Measurements from ENCODE around the gene GGCX. TPM values are rescaled to one million over a fixed set of nuclear protein-coding genes. Genes with fewer than 3 reads are reported as not detected.

The GGCX gene
- total and polyA plus RNA-seq, 2 of the 13 experiments (the other 11 are each of a cell fraction or from before 2014, with no cell fraction given) = 72.5 to 103 TPM

- no TSS peak for BruUV-seq (replicated peaks)
- CTCF ChIA-PET (ENCODE audit: low intra/inter-chr PET ratio, low total read pairs) = no interaction called here
These were observed 29.7 kb upstream of the GGCX start for GRCh38 chr2:85590950-85591349.

More at GRCh38 chr2:85590950-85591349, 29.7 kb upstream of the GGCX start:
- intact Hi-C loops (cut with micrococcal nuclease; ENCODE audit: unreplicated experiment) (no loop called here), in situ Hi-C loops (cut with HindIII; ENCODE audit: extremely low pct_ligation_motif_present, low pct_unique_long_range_greater_than_20kb) (no loop called here)
- POLR2A ChIA-PET = interaction anchor here (1.4 to 25.9 kb wide), 6 partner anchors 12 to 52 kb away, joined by 3 to 795 read pairs (median 13); partner anchors contain the start of genes C2orf68, GGCX, MAT2A and RNF181
- no peaks in the 10 kb centered on the region for H4K20me1 ChIP-seq (ENCODE audit: insufficient read depth, low read length)
- no peaks in the 10 kb centered on the region for H3K36me3 ChIP-seq (replicated peaks in 1 of 2; ENCODE audit: control insufficient read depth in 1 of 2, insufficient read depth in 2 of 2, low read length in 2 of 2)
- no peak overlapping the region for H3K4me3 ChIP-seq (replicated peaks in 1 of 3; ENCODE audit: insufficient read depth in 1 of 3, low read depth in 2 of 3, low read length in 3 of 3)
- H3K9ac ChIP-seq (ENCODE audit: insufficient read depth, low read depth, low read length) = 0 out of 2 replicates have a peak overlapping the region, but pooled peaks have one; percentile 18
- peak overlapping the region; percentile 4; the same call in 1 of the 2 replicates for H3K4me2 ChIP-seq (ENCODE audit: low read depth, low read length)
- H3K27me3 ChIP-seq (ENCODE audit: control insufficient read depth in 1 of 2, insufficient read depth in 2 of 2, low read length in 2 of 2) = no peaks in the 10 kb centered on the region; a peak in 1 of 5 replicates
- 83% methylated on average over 2 of the region's 2 CpGs for WGBS (ENCODE audit: low lambda C conversion rate)
- TF ChIP-seq NFE2L2 (IDR thresholded peaks at IDR 0.05; ENCODE audit: low read length) (no peak), ZSCAN29 (CRISPR knock-in tag; conservative IDR thresholded peaks at IDR 0.05) (no peak), ZNF44 (CRISPR knock-in tag; IDR thresholded peaks at IDR 0.05) (no peak), HES4 (CRISPR knock-in tag; IDR thresholded peaks at IDR 0.05; ENCODE audit: borderline replicate concordance) (no peak), MZF1 (CRISPR knock-in tag; IDR thresholded peaks at IDR 0.05; ENCODE audit: borderline replicate concordance) (no peak), ZBTB46 (CRISPR knock-in tag; IDR thresholded peaks at IDR 0.05; ENCODE audit: borderline replicate concordance) (no peak), GFI1 (CRISPR knock-in tag; IDR thresholded peaks at IDR 0.05; ENCODE audit: borderline replicate concordance) (no peak), RORA (CRISPR knock-in tag; IDR thresholded peaks at IDR 0.05) (no peak), FLYWCH1 (CRISPR knock-in tag; IDR thresholded peaks at IDR 0.05) (no peak), MAFG (CRISPR knock-in tag; IDR thresholded peaks at IDR 0.05) (no peak), XRCC5 (optimal IDR thresholded peaks at IDR 0.05; ENCODE audit: low read length) (no peak), ZBTB8A (CRISPR knock-in tag; IDR thresholded peaks at IDR 0.05; ENCODE audit: borderline replicate concordance, low read depth) (no peak), KMT2A (CRISPR knock-in tag; IDR thresholded peaks at IDR 0.05) (no peak)
- TF ChIP-seq, protein P1, sequence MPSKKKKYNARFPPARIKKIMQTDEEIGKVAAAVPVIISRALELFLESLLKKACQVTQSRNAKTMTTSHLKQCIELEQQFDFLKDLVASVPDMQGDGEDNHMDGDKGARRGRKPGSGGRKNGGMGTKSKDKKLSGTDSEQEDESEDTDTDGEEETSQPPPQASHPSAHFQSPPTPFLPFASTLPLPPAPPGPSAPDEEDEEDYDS (CRISPR knock-in tag; IDR thresholded peaks at IDR 0.05) = no peak
- no peak overlapping the region for H2AFZ ChIP-seq (ENCODE audit: low read length)
- ATAC-seq (no peak), FAIRE-seq (no peak), DNase-seq (ENCODE audit: low spot score) (no peak)
- H3K79me2 ChIP-seq (ENCODE audit: insufficient read depth, low read length) = peaks cover 4% of the 10 kb centered on the region
- H3K9me3 ChIP-seq (ENCODE audit: low read length) = no peaks in the 10 kb centered on the region
- peaks cover 88% of the 10 kb centered on the region for H3K4me1 ChIP-seq (ENCODE audit: insufficient read depth, low read length)
- H3K27ac ChIP-seq (ENCODE audit: extremely low read length, insufficient read depth, low read length) = no peak overlapping the region

All from HepG2 (cell line).